Kidney epithelial cell (primary cell): ENCODE measurements around the gene SLAIN1. TPM values are rescaled to one million over a fixed set of nuclear protein-coding genes. Genes with fewer than 3 reads are reported as not detected.

Experiments
- DNase-seq: peaks from one replicate; pipeline ENCODE4 v3.0.0-alpha.2; 2010; ENCODE audit warnings: low read depth
- H3K27me3 ChIP-seq: 2 replicates; pipeline ENCODE4 v1.6.0; 2011; ENCODE audit warnings: low read length; ENCODE audit not compliant: control insufficient read depth, insufficient read depth
- H3K36me3 ChIP-seq: 2 replicates; pipeline ENCODE4 v1.5.1; 2011; ENCODE audit warnings: low read length; ENCODE audit not compliant: control insufficient read depth, insufficient read depth
- H3K4me3 ChIP-seq: 2 replicates; pipeline ENCODE4 v1.5.1; 2011; ENCODE audit warnings: low read depth, mild to moderate bottlenecking, control low read depth, low read length
- CTCF ChIP-seq: IDR thresholded peaks from 2 replicates; pipeline ENCODE4 v1.5.1; 2011; ENCODE audit warnings: mild to moderate bottlenecking, moderate library complexity, low read length, control low read depth, inconsistent platforms; ENCODE audit not compliant: insufficient read depth, poor library complexity, severe bottlenecking
- total RNA-seq: library from RNA; depleted of rRNA; stranded (reverse); fragments of >200 nt; gene quantifications from 2 replicates; pipeline ENCODE4 v1.2.3, GENCODE V29; 2015

SLAIN1 gene
- total RNA-seq, 1 donor from 2014 or later, result 17.1 TPM

- Histone ChIP-seq H3K27me3 (no peaks in the 10 kb centered on the region), H3K36me3 (no peaks in the 10 kb centered on the region), H3K4me3 (no peak overlapping the region)
- DNase-seq, result no peak
- TF ChIP-seq CTCF, result no peak
Measured at GRCh38 chr13:77701305-77701704, 3.8 kb downstream of the SLAIN1 start.

- TF ChIP-seq CTCF, result no peak
- no peaks in the 10 kb centered on the region for H3K36me3 ChIP-seq
- no peak overlapping the region for H3K4me3 ChIP-seq
- H3K27me3 ChIP-seq, result no peaks in the 10 kb centered on the region
- no peak for DNase-seq
Measured at GRCh38 chr13:77702366-77702765, 4.9 kb downstream of the SLAIN1 start.

- DNase-seq, result no peak
- no peak overlapping the region for H3K4me3 ChIP-seq
- no peaks in the 10 kb centered on the region for H3K36me3 ChIP-seq
- H3K27me3 ChIP-seq, result no peaks in the 10 kb centered on the region
- no peak for TF ChIP-seq CTCF
Measured at GRCh38 chr13:77703408-77703807, 5.9 kb downstream of the SLAIN1 start.

- TF ChIP-seq CTCF, result no peak
- DNase-seq, result no peak
- H3K27me3 ChIP-seq, result no peaks in the 10 kb centered on the region
Measured at GRCh38 chr13:77714119-77714755, 16.8 kb downstream of the SLAIN1 start.

GRCh38 chr13:77715233-77715891 lies 17.9 kb downstream of the SLAIN1 start:
- no peak for TF ChIP-seq CTCF
- Histone ChIP-seq H3K27me3 (no peaks in the 10 kb centered on the region), H3K4me3 (no peak overlapping the region), H3K36me3 (no peaks in the 10 kb centered on the region)
- no peak for DNase-seq

More at GRCh38 chr13:77714119-77714755, 16.8 kb downstream of the SLAIN1 start:
- Histone ChIP-seq H3K36me3 (no peaks in the 10 kb centered on the region), H3K4me3 (no peak overlapping the region)
